NCI-H1417 treated with DMSO at 0.1 percent for 48 hours (cell line): ENCODE measurements around the gene USP6NL.
"Not testable (repeated sequence)": the region's sequence is repeated elsewhere in the genome, so short reads cannot be mapped to it uniquely, and the experiment has no call there.

ENCODE experiments used
- DNase-seq: peaks from one replicate; lab custom pipeline; 2025; lab: John Stamatoyannopoulos, UW

Gene USP6NL

GRCh38 chr10:11515596-11516430 lies 95.6 kb downstream of the USP6NL start:
- DNase-seq = no peak

GRCh38 chr10:11513727-11514126 lies 97.7 kb downstream of the USP6NL start:
- no peak for DNase-seq

DNA sequence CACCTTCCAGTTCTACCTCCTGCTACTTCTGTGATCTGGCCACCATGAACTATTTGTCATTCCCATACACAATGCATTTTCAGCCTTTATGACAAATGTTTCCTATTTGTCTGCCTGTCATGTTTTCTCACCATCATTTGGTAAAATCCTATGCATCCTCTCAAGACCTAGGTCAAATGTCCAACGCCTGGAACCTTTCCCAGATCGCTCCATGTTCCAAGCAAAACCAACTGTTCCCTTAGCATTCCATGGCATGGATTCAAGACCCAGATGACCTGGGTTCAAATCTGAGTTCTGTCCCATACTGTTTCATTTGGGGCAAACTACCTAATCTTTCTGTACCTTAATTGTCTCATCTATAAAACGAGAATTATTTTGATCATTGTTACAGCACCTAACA lies 98.9 kb downstream of the USP6NL start:
- DNase-seq = no peak

DNA sequence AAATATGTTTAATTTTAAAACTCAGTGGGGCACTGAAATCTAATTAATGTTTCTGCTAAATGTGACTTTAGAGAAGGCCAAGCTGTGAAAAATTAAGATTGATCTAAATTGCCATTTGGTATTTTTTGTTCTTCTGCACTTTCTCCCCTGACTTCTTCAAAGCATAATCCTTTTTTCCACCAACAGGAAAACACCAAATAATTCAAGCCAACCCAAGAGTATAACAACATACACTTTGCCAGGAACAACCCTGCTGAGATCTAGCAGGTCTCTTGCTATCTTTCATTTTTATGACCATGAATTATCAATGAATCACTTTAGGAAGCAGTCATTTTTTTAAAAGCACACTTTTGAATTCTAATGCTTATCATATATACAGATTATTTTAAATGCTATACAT lies 100.1 kb downstream of the USP6NL start:
- DNase-seq = no peak

DNA sequence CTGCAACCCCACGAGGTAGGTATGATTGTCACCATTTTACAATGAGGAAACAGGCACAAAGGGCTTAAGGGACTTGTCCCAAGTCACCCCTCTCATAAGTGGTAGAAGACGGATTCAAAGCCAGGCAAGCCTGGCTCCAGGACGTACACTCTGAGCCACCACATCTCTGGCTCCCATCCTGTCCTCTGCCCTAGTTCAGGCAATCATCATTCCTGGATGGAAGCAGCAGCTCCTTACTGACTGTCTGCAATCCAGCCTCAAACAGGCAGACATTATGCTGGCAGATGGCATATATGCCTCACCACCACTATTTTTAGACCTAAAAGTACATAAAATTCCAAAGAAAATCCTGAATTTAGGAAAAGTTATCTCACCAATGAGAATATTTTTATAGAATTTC lies 100.7 kb downstream of the USP6NL start:
- no peak for DNase-seq

DNA sequence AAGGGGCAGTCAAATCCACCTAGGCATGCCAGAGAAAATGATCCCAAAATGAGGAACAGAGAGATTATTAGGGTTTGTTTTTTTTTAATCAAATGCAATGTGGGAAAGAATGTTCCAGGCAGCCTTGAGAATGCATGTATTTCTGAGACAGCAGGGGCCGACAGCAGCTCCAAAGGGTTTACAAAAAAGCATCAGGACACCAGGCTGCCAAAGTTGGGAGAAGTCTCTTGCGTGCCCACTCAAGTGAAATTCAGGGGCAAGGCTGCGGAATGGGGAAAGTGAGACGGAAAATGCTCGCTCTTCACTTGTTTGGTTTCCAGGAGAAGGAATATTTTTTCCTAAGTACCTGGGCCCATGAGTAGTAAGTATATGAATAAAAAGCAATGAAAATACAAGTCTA lies 101.2 kb downstream of the USP6NL start:
- DNase-seq = no peak

GRCh38 chr10:11509036-11509435 lies 102.4 kb downstream of the USP6NL start:
- DNase-seq = no peak

DNA sequence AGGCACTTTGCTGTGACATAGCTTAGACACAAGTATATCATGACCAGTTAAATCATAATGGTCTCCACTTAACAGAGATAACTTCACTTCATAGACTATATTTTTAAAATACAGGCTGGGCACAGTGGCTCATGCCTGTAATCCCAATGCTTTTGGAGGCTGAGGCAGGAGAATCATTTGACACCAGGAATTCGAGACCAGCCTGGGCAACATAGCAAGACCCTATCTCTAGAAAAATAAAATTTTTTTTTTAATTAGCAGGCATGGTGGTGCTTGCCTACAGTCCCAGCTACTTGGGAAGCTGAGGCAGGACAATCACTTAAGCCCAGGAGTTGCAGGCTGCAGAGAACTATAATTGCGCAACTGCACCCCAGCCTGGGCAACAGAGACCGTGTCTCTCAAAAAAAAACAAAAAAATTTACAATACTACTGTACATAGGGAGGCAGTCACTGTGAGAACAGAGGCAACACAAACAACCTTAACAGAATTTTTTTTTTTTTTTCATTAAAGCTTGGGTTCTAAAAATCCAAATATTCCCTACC lies 105.1 kb downstream of the USP6NL start:
- DNase-seq = no peak

GRCh38 chr10:11505639-11506038 lies 105.8 kb downstream of the USP6NL start:
- DNase-seq = no peak

DNA sequence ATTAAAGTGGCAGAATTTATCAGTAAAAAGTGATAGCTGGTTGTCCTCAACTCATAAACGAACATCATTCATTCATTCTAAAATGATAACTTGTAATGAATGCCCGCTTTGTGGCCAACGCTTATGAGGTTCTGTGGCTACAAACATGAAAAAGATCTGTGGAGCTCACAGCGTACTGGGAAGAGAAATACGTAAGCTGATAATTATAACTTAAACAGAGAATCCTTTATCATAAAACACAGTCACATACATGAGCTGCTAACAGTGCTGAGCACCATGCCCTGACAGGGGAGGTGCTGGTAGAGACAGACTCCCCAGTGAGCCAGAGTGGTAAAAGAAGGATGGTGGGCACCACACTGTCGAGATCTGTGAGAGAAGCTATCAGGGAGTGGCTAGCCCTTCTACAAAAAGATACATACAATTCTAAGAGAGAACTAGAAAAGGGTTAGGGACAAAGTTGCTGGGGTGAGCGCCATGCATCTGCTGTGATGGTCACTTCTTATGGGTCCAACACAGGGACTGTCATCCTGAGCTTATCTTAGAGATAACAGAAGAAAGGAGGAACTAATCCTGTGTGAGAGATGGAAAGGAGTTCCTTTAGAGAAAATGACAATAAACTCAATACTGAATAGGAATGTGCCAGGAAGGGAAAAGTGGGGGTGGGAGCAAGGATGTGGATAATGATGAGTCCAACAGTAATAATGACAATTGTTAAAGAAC lies 106.7 kb downstream of the USP6NL start:
- no peak for DNase-seq

GRCh38 chr10:11501600-11501999 lies 109.8 kb downstream of the USP6NL start:
- no peak for DNase-seq

- DNase-seq = no peak
Observed at GRCh38 chr10:11499425-11500071, 111.9 kb downstream of the USP6NL start.

GRCh38 chr10:11498399-11498798 lies 113.1 kb downstream of the USP6NL start:
- no peak for DNase-seq

GRCh38 chr10:11494923-11495322 lies 116.5 kb downstream of the USP6NL start:
- DNase-seq = not testable (repeated sequence)

GRCh38 chr10:11493646-11494045 lies 117.8 kb downstream of the USP6NL start:
- no peak for DNase-seq

DNA sequence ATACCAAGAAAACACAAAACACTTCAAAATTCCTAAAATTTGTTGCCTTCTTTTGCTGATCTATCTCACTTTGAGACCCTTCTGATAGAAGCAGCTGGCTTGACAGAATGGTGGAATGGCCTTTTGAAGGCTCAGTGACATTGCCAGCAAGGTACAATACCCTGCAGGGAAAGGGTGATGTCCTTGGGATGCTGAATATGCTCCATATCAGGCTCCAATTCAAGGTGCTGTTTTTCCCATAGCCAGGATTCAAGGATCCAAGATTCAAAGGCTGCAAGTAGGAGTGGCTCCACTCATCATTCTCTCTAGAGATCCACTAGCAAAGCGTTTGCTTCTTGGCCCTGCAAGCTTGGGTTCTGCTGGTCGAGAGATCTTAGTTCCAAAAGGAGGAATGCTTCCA lies 120.4 kb downstream of the USP6NL start:
- DNase-seq = no peak

DNA sequence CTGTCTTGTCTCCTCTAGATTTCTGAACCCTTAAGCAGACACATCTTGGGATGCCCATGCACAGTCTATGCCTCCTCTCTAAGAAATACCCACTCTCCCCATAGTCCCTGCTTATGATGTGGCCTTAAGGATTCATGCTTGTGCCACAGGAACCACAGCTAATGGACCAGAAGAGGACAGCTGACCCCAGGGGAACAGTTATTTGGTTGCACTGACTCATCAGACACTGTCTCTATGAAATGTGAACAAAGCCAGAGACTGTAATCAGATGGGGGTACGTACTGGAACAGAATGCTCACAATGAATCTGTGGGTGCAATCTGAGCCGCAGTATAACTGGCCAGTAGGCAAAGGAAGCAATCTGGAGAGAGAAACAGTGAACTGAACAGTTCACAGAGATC lies 121.9 kb downstream of the USP6NL start:
- no peak for DNase-seq

DNA sequence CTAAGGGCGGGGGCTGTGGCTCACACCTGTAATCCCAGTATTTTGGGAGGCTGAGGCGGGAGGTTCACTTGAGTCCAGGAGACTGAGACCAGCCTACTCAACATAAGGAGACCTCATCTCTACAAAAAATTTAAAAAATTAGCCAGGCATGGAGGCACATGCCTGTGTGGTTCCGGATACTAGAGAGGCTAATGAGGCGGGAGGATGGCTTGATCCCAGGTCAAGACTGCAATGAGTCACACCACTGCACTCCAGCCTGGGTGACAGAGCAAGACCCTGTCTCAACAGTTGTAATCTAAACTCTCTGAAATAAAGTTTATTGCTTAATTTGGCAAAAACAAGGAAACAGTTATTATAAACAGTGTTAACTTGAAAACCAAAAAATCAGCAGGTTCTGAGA lies 123.3 kb downstream of the USP6NL start:
- no peak for DNase-seq

- no peak for DNase-seq
Observed at GRCh38 chr10:11483201-11484148, 128.0 kb downstream of the USP6NL start.

DNA sequence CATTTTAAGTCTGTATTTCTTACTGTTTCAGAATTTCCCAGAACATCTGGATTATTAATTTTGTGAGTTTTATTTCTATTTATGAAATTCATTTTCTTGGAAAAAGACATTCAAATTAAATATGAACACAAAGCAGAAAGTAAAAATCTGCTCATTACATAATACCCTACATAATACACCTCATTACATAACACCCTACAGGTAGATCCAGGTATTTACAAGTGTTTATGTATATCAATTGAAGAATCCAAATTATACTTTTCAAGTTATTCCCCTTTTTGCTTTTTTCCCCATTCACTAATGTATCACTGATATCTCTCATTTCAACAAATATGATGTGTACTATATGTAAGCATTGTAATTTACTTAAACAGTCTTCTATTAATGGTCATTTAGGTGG lies 129.1 kb downstream of the USP6NL start:
- no peak for DNase-seq

GRCh38 chr10:11480687-11481086 lies 130.8 kb downstream of the USP6NL start:
- no peak for DNase-seq

GRCh38 chr10:11479300-11479699 lies 132.2 kb downstream of the USP6NL start:
- no peak for DNase-seq
